Stimulated activated CD4-positive, alpha-beta T cell treated with anti-CD3 and anti-CD28 coated beads, Interleukin-4, amount 100 ng/mL, for 4 hours (primary cell): ENCODE measurements around the gene ZNF205.
A peak's percentile ranks its signal among the peaks of the same experiment; 100 is the strongest.

ENCODE experiments used
- DNase-seq, 2 experiments: peaks; one replicate each; pipeline ENCODE4 v3.0.0-alpha.2; 2020

The ZNF205 gene

GRCh38 chr16:3085868-3086595, 26.4 kb upstream of the ZNF205 start:
- no peak for DNase-seq

- no peak for DNase-seq
These were observed 25.7 kb upstream of the ZNF205 start for GRCh38 chr16:3086596-3087242.

DNA sequence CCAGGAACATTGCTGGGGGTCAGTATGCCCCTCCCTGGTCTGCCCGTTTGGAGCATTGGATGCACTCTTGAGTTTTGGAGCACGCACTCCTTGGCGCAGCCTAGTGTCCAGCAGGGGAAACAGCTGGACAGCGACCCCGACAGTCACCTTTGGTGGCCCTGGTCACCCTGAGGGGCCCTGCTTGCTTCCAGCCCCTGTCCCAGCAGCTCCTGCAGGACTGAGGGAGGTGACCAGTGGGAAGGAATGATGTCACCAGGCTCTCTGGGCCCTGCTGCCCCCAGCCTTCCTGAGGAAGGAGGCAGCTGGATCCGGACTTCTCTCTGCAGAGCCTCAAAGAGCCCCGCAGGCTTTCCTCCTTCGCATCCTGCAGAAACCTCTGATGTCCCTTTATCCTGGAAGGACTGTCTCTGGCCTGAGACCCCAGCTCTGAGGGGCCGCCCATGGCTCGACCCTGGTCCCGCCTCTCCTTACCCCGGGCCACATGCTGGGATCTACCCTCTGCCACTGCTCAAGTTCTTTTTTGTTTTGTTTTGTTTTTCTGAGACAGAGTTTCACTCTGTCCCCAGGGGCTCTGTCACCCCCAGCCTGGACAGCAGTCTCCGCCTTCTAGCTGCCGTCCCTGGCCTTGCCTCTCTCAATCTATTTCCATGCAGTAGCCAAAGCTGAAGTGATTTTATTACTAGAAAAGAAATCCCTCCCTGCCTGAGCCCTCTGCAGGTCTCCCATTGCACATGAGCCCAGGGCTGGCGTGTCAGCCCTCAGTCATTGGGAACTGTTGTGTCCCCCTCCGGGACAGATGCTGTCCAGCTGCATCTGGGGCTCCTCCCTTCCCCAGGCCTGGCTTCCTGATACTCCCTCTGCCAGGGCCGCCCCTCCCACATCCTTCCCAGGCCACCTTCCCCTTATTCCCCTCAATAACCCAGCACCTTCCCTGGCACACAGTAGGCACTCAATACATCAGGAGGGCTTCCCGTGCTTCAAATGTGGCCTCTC, 24.8 kb upstream of the ZNF205 start:
- no peak for DNase-seq

GRCh38 chr16:3088450-3088849, 23.9 kb upstream of the ZNF205 start:
- DNase-seq = no peak

- no peak for DNase-seq
These were observed 23.3 kb upstream of the ZNF205 start for GRCh38 chr16:3088925-3089716.

- DNase-seq = no peak
These were observed 22.4 kb upstream of the ZNF205 start for GRCh38 chr16:3089717-3090592.

DNA sequence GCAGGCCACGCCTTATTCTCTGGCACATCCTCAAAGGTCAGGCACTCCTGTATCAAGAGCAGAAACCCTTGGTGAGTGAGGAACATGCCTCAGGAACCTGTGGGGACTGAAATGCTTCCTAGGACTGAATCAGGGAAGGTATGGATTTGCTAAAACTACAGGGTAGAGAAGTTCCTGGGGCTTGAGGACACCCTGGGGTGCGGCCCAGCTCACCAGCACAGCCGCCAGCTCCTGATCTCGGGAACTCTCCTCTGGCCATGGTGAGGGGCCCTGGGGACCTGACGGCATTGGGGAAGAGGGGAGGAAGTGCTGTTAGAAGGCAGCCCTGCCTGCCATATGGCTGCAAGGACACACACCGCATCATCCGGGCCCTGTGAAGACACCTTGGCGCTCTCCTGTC, 20.8 kb upstream of the ZNF205 start:
- DNase-seq = no peak

GRCh38 chr16:3092501-3092941, 19.9 kb upstream of the ZNF205 start:
- DNase-seq = no peak

GRCh38 chr16:3094289-3095027, 17.9 kb upstream of the ZNF205 start:
- DNase-seq = peak in 1 of 2 experiments; percentile 44

- peak in 1 of 2 experiments; percentile 50 for DNase-seq
These were observed 16.5 kb upstream of the ZNF205 start for GRCh38 chr16:3095869-3096268.

GRCh38 chr16:3096362-3096761, 16.0 kb upstream of the ZNF205 start:
- no peak for DNase-seq

DNA sequence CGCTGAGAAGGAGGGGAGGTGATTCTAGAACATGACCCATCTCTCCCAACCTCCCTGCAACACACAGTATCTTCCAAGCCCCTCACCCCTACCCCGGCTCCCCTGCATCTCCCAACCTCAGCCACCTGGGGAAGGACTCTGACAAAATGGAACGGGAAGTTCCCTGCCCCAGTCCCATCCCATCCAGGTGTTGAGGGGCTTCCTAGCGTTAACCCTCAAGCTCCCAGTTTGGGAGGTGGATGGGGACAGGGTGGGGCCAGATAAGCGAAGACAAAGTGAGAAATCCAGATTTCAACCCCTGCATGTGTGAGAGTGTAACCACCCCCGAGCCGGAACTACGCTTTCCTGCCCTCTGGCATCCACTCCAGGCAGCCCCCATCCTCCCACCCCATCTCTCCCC, 15.1 kb upstream of the ZNF205 start:
- DNase-seq = no peak

- DNase-seq = no peak
These were observed 13.7 kb upstream of the ZNF205 start, which contains the start of gene ZSCAN10 for GRCh38 chr16:3098459-3099394. Gene ZSCAN10 (minus strand): TSS chr16:3099294. CDS start chr16:3092937, 6,357 bp downstream.

DNA sequence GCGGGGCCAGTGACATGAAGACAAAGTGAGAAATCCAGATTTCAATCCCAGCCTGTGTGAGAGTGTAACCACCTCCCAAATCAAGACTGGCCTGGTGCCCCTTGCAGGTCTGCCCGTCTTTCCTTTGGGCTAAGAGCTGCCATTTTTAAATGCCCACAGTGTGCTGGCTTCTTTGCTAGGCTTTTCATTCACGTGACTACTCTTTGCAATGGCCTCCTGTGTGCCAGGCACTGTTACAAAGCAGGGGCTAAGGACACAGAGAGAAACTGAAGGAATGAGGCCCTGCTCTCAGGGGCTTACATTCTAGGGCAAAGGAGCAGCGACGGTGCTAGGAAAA, 13.0 kb upstream of the ZNF205 start:
- DNase-seq = no peak

GRCh38 chr16:3099732-3100499, 12.5 kb upstream of the ZNF205 start:
- peak; percentile 90 to 96 for DNase-seq

- peak in 1 of 2 experiments; percentile 36 for DNase-seq
These were observed 11.2 kb upstream of the ZNF205 start for GRCh38 chr16:3101018-3101840.

DNA sequence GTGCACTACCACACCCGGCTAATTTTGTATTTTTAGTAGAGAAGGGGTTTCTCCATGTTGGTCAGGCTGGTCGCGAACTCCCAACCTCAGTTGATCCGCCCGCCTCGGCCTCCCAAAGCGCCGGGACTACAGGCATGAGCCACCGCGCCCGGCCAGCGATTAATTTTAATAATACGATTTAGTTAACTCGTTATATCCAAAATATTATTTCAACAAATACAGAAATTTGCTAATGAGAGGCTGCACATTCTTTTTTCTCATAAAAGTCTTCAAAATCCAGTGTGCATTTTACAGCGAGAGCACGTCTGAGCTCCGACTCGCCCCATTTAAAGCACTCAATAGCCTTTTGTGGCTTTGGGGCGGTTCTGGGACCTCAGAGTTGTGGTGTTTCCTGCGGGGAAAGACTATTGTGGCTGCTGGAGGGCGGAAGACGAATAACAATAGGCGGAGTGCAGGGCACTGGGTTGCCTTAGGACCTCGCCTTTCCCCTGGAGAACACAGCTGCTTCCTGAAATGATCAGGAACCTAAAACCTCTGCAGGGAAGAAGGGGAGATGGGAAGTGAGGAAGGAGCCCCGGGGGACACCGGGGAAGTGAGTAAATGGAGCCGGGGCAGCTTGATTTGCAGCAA, 10.4 kb upstream of the ZNF205 start:
- peak in 1 of 2 experiments; percentile 18 for DNase-seq
